HL-60 (cell line): Measurements from ENCODE around the gene BPIFB3.

Experiments
- POLR2AphosphoS5 ChIP-seq: IDR thresholded peaks from 2 replicates; pipeline ENCODE4 v1.6.1; 2012; ENCODE audit warnings: low read depth
- REST ChIP-seq: IDR thresholded peaks from 2 replicates; pipeline ENCODE4 v1.6.1; 2012; ENCODE audit warnings: low read depth; ENCODE audit not compliant: insufficient replicate concordance
- SPI1 ChIP-seq: IDR thresholded peaks from 2 replicates; pipeline ENCODE4 v1.6.1; 2012; ENCODE audit warnings: low read depth, mild to moderate bottlenecking, borderline replicate concordance
- TF ChIP-seq, protein P1 (sequence below): IDR thresholded peaks from one replicate; pipeline ENCODE4 v1.5.1; 2011; ENCODE audit warnings: low read length, control low read depth, inconsistent platforms; ENCODE audit not compliant: insufficient read depth

GRCh38 chr20:33075281-33075680 lies 21.6 kb downstream of the BPIFB3 start:
- no peak for TF ChIP-seq REST
- no peak for TF ChIP-seq SPI1
- TF ChIP-seq, protein P1, sequence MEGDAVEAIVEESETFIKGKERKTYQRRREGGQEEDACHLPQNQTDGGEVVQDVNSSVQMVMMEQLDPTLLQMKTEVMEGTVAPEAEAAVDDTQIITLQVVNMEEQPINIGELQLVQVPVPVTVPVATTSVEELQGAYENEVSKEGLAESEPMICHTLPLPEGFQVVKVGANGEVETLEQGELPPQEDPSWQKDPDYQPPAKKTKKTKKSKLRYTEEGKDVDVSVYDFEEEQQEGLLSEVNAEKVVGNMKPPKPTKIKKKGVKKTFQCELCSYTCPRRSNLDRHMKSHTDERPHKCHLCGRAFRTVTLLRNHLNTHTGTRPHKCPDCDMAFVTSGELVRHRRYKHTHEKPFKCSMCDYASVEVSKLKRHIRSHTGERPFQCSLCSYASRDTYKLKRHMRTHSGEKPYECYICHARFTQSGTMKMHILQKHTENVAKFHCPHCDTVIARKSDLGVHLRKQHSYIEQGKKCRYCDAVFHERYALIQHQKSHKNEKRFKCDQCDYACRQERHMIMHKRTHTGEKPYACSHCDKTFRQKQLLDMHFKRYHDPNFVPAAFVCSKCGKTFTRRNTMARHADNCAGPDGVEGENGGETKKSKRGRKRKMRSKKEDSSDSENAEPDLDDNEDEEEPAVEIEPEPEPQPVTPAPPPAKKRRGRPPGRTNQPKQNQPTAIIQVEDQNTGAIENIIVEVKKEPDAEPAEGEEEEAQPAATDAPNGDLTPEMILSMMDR, result no peak
- TF ChIP-seq POLR2AphosphoS5, result no peak
